Heart right ventricle (tissue), 16 donors: ENCODE data around the gene ARHGAP6. TPM values are rescaled to one million over a fixed set of nuclear protein-coding genes. Genes with fewer than 3 reads are reported as not detected.
A peak's percentile ranks its signal among the peaks of the same experiment; 100 is the strongest.

Experiments used
- ATAC-seq, 8 donors: fragments of 200-7000 bp; cut with Tn5 transposase; one replicate each; pipeline ENCODE4 v1.9.1; 2020; ENCODE audit warnings: mild to moderate bottlenecking in 8 of 8, moderate library complexity in 8 of 8, moderate number of reproducible peaks in 1 of 8
- DNase-seq, 2 donors: peaks; one replicate each; pipeline ENCODE4 v3.0.0-alpha.2; 2020
- H3K27ac ChIP-seq, 10 donors: fragments of 200-600 bp; sonication (generic) in 2 of 10; one replicate each; pipeline versions ENCODE4 v1.5.0 to v1.8.0; 2020 to 2022; ENCODE audit warnings: mild to moderate bottlenecking in 3 of 10
- H3K27me3 ChIP-seq, 7 donors: fragments of 200-600 bp; one replicate each; pipeline ENCODE4 v1.8.0; 2021 to 2022; ENCODE audit warnings: mild to moderate bottlenecking in 2 of 7
- H3K36me3 ChIP-seq, 9 donors: fragments of 200-600 bp; sonication (generic) in 1 of 9; one replicate each; pipeline versions ENCODE4 v1.5.0 to v1.8.0; 2020 to 2022; ENCODE audit warnings: mild to moderate bottlenecking in 2 of 9
- H3K4me1 ChIP-seq, 9 donors: fragments of 200-600 bp; sonication (generic) in 1 of 9; one replicate each; pipeline versions ENCODE4 v1.5.0 to v1.8.0; 2020 to 2022; ENCODE audit warnings: mild to moderate bottlenecking in 4 of 9
- H3K4me3 ChIP-seq, 10 donors: fragments of 200-600 bp; sonication (generic) in 2 of 10; one replicate each; pipeline versions ENCODE4 v1.5.0 to v1.8.0; 2020 to 2022; ENCODE audit warnings: mild to moderate bottlenecking in 7 of 10, moderate library complexity in 2 of 10
- H3K9me3 ChIP-seq, 11 donors: fragments of 200-600 bp in 10 of 11; sonication (generic) in 2 of 11; one replicate each; pipeline versions ENCODE4 v1.5.0 to v1.8.0; 2013 to 2022; ENCODE audit warnings: mild to moderate bottlenecking in 2 of 11, control low read depth in 1 of 11, moderate library complexity in 1 of 11
- CTCF ChIP-seq, 9 donors: fragments of 200-600 bp; sonication (generic) in 2 of 9; IDR thresholded peaks; one replicate each; pipeline versions ENCODE4 v1.5.0 to v1.8.0; 2021 to 2022; ENCODE audit warnings: antibody characterized with exemption in 9 of 9, mild to moderate bottlenecking in 5 of 9, moderate library complexity in 1 of 9
- WGBS, 2 donors: extraction: QIAGEN DNeasy Blood & Tissue Kit; methylation state at CpG; one replicate each; pipeline ENCODE4 v1.1.7; 2013; ENCODE audit warnings: inconsistent platforms in 1 of 2; 5-methylcytosine and 5-hydroxymethylcytosine counted together
- intact Hi-C, 10 donors: fragments of 100-400 bp; cut with DNase I; formaldehyde crosslinking; loops; one replicate each; pipeline versions ENCODE4 v1.11.1 to v1.14.2; 2022
- polyA plus RNA-seq, 2 donors: library from polyadenylated mRNA; stranded (reverse); fragments of 200-250 nt; gene quantifications; one replicate each; pipeline ENCODE4 v1.2.3, GENCODE V29; 2013
- total RNA-seq, 10 donors: library from RNA; stranded (reverse); fragmentation: NEBNext Ultra II Directional in 3 of 10; extraction: Animal tissue kit (Norgen Biotek cat#: 25700) in 3 of 10; gene quantifications; one replicate each; pipeline versions ENCODE4 v1.2.1 to v1.2.4, GENCODE V29; 2021 to 2023
- donor health status: Arrhythmogenic right ventricular cardiomyopathy.
- donor health status: ischemic (EF 13 %, LVEDD 7.1; RV severe dilation, severe dysfunction).
- donor health status: healthy with polysubstance abuse.
- donor health status: DM: no; HTN: yes; CAD: no.
- donor health status: DM: no; HTN: no; CAD: no.
- donor health status: ischemic (EF 25% LVEDD 6.9; RV normal size, moderate dysfunction).
- donor health status: ischemic (EF 25% LVEDD 5.7; RV mildly dilated, moderate dysfunction).
- donor health status: healthy.
- donor health status: DM: yes; HTN: yes; CAD: no.
- donor health status: Ischemic cardiomyopathy.
- donor health status: ischemic (EF 35%, LVEDD 5.7; RV mildly dilated, moderate dysfunction).
- donor health status: nonischemic (EF 11% LVEDD 7.7; RV severe dilation, severe dysfunction).
- donor health status: DM: yes; HTN: yes; CAD: no.
- donor health status: PGD.
- donor health status: ischemic (EF 29% LVEDD 5.4; RV normal size, mild dysfunction).
- donor health status: nonischemic (EF 23%, LVEDD 6.1; RV moderate dilation, normal function).

ARHGAP6 gene
- total and polyA plus RNA-seq, 12 donors = 1.6 to 6.0 (median 2.6) TPM

DNA sequence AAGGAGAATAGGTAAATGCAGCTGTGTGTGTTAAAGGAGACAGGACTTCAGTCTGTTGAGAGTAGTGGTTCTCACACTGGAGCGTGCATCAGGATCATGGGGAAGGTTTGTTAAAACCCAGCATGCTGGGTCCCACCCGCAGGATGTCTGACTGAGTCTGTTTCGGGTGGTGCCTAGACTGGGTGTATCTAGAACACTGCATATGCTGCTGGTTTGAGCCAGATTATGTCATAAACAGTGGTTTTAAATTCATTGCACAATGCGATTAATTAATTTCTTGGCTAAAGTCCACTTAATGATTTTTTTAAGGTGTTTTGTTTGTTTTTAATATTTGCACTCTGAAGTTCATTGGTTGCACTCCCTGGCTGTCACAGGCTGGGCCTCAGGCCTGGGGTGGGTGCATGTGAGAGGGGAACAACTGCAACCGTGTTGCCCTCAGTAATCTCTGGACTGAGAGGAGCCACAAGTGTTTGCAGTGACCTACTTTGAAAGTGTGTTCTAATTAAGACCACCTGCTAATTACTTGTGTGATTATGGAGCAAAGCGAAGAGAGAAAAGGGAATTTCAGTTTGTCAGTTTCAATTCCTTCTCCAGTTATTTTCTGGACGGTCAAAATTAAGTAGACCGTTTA, 546.3 kb downstream of the ARHGAP6 start:
- no peak overlapping the region for H3K27ac ChIP-seq
- no peaks in the 10 kb centered on the region for H3K9me3 ChIP-seq
- ATAC-seq (no peak), DNase-seq (no peak)
- no peak overlapping the region for H3K4me3 ChIP-seq
- intact Hi-C loops = no loop called here
- no peak for TF ChIP-seq CTCF (IDR thresholded peaks at IDR 0.05)
- 74% methylated on average over 8 of the region's 8 CpGs for WGBS, 2 donors
- peaks cover 0 to 87% (median 13%) of the 10 kb centered on the region in 9 donors for H3K36me3 ChIP-seq
- H3K4me1 ChIP-seq = no peaks in the 10 kb centered on the region
- H3K27me3 ChIP-seq = no peaks in the 10 kb centered on the region

GRCh38 chrX:11117745-11118144, 548.0 kb downstream of the ARHGAP6 start:
- WGBS, 2 donors = 91 to 92% methylated on average over 3 of the region's 3 CpGs

GRCh38 chrX:11113731-11114130, 552.0 kb downstream of the ARHGAP6 start:
- intact Hi-C loops = no loop called here
- DNase-seq (no peak), ATAC-seq (no peak)
- Histone ChIP-seq H3K27me3 (no peaks in the 10 kb centered on the region), H3K4me3 (no peak overlapping the region), H3K36me3 (peaks cover 0 to 57% (median 13%) of the 10 kb centered on the region in 9 donors), H3K27ac (peak overlapping the region in 2 of 10 donors; percentile 31 to 57), H3K9me3 (no peaks in the 10 kb centered on the region), H3K4me1 (peaks cover 0 to 32% (median 13%) of the 10 kb centered on the region in 9 donors)
- TF ChIP-seq CTCF (IDR thresholded peaks at IDR 0.05) = no peak

More at GRCh38 chrX:11117745-11118144, 548.0 kb downstream of the ARHGAP6 start:
- DNase-seq = no peak
- peaks cover 0 to 14% (median 2%) of the 10 kb centered on the region in 9 donors for H3K4me1 ChIP-seq
- H3K36me3 ChIP-seq = peaks cover 0 to 97% (median 13%) of the 10 kb centered on the region in 9 donors
- no peaks in the 10 kb centered on the region for H3K27me3 ChIP-seq
- intact Hi-C loops = no loop called here
- H3K4me3 ChIP-seq = no peak overlapping the region
- H3K27ac ChIP-seq = no peak overlapping the region
- no peak for TF ChIP-seq CTCF (IDR thresholded peaks at IDR 0.05)
- ATAC-seq = no peak
- H3K9me3 ChIP-seq = no peaks in the 10 kb centered on the region

GRCh38 chrX:11111947-11112346, 553.8 kb downstream of the ARHGAP6 start:
- Histone ChIP-seq H3K9me3 (no peaks in the 10 kb centered on the region), H3K27ac (peak overlapping the region in 8 of 10 donors; percentile 83 to 91 (median 88)), H3K36me3 (peaks cover 0 to 39% (median 13%) of the 10 kb centered on the region in 9 donors), H3K27me3 (no peaks in the 10 kb centered on the region), H3K4me3 (peak overlapping the region; percentile 60 to 90 (median 77)), H3K4me1 (peaks cover 0 to 32% (median 13%) of the 10 kb centered on the region in 9 donors)
- intact Hi-C loops = no loop called here
- DNase-seq = no peak
- ATAC-seq = no peak
- WGBS, 2 donors = 27 to 33% methylated on average over 9 of the region's 9 CpGs
- TF ChIP-seq CTCF (IDR thresholded peaks at IDR 0.05) = no peak
